Forelimb muscle (tissue), 1 donor: ENCODE data around the gene MNAT1. TPM values are rescaled to one million over a fixed set of nuclear protein-coding genes. Genes with fewer than 3 reads are reported as not detected.
"Not testable (repeated sequence)": the region's sequence is repeated elsewhere in the genome, so short reads cannot be mapped to it uniquely, and the experiment has no call there.

Experiments used
- DNase-seq: peaks from one replicate; pipeline ENCODE4 v3.0.0-alpha.2; 2013; ENCODE audit warnings: low read depth
- polyA plus RNA-seq: library from polyadenylated mRNA; unstranded; fragments of 120-200 nt; gene quantifications from one replicate; pipeline ENCODE4 v1.2.1, GENCODE V29; 2013; ENCODE audit not compliant: insufficient read length

The MNAT1 gene
- polyA plus RNA-seq, 1 donor: 51.0 TPM

GRCh38 chr14:60738843-60739508, 4.4 kb downstream of the MNAT1 start:
- no peak for DNase-seq

GRCh38 chr14:60744566-60744965, 10.0 kb downstream of the MNAT1 start:
- no peak for DNase-seq

- DNase-seq: no peak
These were observed 18.9 kb downstream of the MNAT1 start for GRCh38 chr14:60753264-60754119.

- DNase-seq: no peak
These were observed 22.3 kb downstream of the MNAT1 start for GRCh38 chr14:60756847-60757246.

- no peak for DNase-seq
These were observed 23.0 kb downstream of the MNAT1 start for GRCh38 chr14:60757567-60758002.

GRCh38 chr14:60758885-60759284, 24.3 kb downstream of the MNAT1 start:
- no peak for DNase-seq

- no peak for DNase-seq
These were observed 25.6 kb downstream of the MNAT1 start for GRCh38 chr14:60760209-60760608.

- DNase-seq: no peak
These were observed 26.2 kb downstream of the MNAT1 start for GRCh38 chr14:60760644-60761364.

- DNase-seq: no peak
These were observed 34.0 kb downstream of the MNAT1 start for GRCh38 chr14:60768602-60769001.

- no peak for DNase-seq
These were observed 36.6 kb downstream of the MNAT1 start for GRCh38 chr14:60771117-60771516.

GRCh38 chr14:60773558-60773957, 39.0 kb downstream of the MNAT1 start:
- DNase-seq: no peak

- no peak for DNase-seq
These were observed 40.7 kb downstream of the MNAT1 start for GRCh38 chr14:60775296-60775695.

GRCh38 chr14:60777856-60778578, 43.5 kb downstream of the MNAT1 start:
- no peak for DNase-seq

- DNase-seq: not testable (repeated sequence)
These were observed 45.4 kb downstream of the MNAT1 start for GRCh38 chr14:60779745-60780514.

- DNase-seq: not testable (repeated sequence)
These were observed 46.0 kb downstream of the MNAT1 start for GRCh38 chr14:60780558-60780957.

- no peak for DNase-seq
These were observed 52.3 kb downstream of the MNAT1 start for GRCh38 chr14:60786905-60787304.

- DNase-seq: no peak
These were observed 55.1 kb downstream of the MNAT1 start for GRCh38 chr14:60789656-60790055.

GRCh38 chr14:60790850-60791249, 56.3 kb downstream of the MNAT1 start:
- DNase-seq: no peak

- no peak for DNase-seq
These were observed 61.9 kb downstream of the MNAT1 start for GRCh38 chr14:60796434-60796833.

GRCh38 chr14:60800409-60800808, 65.8 kb downstream of the MNAT1 start:
- DNase-seq: no peak

- no peak for DNase-seq
These were observed 69.3 kb downstream of the MNAT1 start for GRCh38 chr14:60803871-60804270.
